Breast epithelium (tissue), 3 donors: ENCODE data around the gene UBAP1L.

Experiments used
- CTCF ChIP-seq, 3 donors: fragments of 450-650 bp; IDR thresholded peaks; one replicate each; pipeline ENCODE4 v1.5.1; 2016 to 2017; ENCODE audit warnings: antibody characterized with exemption in 3 of 3, mild to moderate bottlenecking in 3 of 3, moderate library complexity in 3 of 3
- POLR2A ChIP-seq: fragments of 450-650 bp; IDR thresholded peaks from one replicate; pipeline ENCODE4 v1.6.1; 2016; ENCODE audit warnings: antibody characterized with exemption, mild to moderate bottlenecking, moderate library complexity

- TF ChIP-seq CTCF (IDR thresholded peaks at IDR 0.05) (no peak), POLR2A (no peak)
Observed at GRCh38 chr15:65156692-65157091, 41.7 kb upstream of the UBAP1L start.
